NCI-H345 treated with DMSO at 0.1 percent for 48 hours (cell line): ENCODE measurements around the gene PDZD4.

ENCODE experiments used
- DNase-seq: peaks from one replicate; lab custom pipeline; 2025; ENCODE audit not compliant: unreplicated experiment; lab: John Stamatoyannopoulos, UW

The PDZD4 gene

DNA sequence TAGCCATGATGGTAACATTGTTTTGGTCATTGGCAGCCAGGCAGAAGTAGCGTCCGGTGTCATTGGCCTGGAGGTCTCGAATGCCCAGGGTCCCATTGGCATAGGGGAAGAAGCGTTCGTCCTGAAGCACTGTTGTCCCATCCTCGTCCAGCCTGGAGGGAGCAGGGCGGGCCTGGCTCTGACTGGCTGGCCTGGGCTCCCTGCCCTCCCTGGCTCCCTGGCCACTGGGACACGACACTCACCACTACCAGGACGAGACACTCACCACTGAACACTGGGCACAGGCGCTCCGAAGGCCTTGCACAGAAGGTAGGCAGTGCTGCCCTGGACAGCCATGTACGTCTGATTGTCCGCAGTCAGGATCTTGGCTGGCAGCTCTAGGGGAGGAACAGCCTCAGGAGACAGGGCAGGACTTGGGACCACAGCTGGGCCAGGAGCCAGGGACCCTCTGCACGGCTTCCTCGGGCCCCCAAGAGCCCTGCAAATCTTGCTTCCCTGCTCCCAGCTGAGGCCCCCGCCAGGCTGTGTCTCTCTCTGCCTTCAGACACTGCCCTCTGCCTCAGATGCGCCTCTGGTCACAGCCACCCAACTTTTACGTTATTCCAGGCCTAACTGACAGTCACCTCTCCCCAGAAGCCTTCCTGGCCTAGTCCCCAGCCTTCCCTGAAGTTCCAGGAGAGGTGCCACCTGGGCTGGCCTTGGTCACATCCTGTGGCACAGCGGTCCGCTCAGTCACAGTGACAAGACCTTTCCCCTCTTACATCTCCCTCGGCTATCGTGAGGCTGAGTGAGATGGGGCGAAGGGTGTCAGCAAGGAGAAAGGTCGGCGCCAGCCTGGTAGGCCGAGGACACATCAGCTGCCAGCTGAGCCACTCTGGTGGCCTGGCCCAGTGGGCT is 38.5 kb upstream of the PDZD4 start:
- DNase-seq: no peak

DNA sequence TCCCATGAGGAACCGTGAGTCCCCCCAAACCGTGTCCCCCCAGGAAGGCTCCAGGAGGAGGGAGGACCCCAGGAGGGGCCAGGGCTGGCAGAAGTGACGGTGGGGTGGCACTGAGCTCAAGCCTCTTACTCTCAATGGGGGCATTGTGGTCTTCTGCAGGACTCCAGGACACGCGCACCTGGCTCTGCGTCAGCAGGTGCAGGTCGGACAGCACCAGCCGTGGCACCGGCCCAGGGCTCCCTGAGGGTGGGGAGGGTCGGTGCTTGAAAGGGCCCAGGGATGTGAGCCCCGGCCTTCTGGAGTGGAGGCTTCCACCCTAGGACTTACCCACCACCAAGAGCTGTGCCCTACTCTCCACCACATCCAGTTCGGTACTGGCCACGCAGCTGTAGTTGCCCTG is 37.3 kb upstream of the PDZD4 start:
- DNase-seq: no peak

DNA sequence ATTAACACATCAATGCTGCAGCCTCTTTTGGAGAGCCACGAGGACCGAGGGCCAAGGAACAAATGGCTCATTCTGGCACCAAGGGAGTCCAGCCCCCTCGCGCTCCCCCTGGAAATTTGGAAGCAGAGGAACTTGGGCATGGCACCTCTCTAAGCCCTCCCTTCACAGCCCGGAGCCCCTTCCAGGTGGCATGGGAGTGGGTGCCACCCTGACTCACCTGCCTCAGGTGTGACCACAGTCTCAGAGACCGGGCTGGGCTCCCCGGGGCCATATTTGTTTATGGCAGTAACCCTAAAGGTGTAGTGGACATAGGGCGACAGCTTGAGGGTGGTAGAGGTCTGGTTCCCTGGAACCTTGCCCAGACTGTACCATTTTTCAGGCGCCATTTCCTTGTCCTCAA is 36.8 kb upstream of the PDZD4 start:
- DNase-seq: no peak

- no peak for DNase-seq
These were observed 36.1 kb upstream of the PDZD4 start for GRCh38 chrX:153866302-153867019.

- DNase-seq: no peak
These were observed 35.3 kb upstream of the PDZD4 start for GRCh38 chrX:153865685-153866084.

DNA sequence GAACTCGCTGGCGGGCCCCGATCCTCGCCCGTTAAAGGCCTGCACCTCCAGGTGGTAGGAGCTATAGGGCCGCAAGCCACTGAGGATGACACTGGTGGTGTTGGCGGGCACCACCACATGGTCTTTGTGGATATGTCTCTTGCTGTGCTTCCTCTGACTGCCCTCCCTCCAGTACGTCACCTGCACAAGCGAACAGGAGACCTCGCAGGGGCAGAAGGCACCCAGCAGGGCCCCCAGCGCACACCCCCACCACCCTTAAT is 34.9 kb upstream of the PDZD4 start:
- DNase-seq: no peak

GRCh38 chrX:153864561-153865320 is 34.4 kb upstream of the PDZD4 start:
- no peak for DNase-seq

GRCh38 chrX:153864101-153864500 is 33.8 kb upstream of the PDZD4 start:
- no peak for DNase-seq

GRCh38 chrX:153863251-153863991 is 33.1 kb upstream of the PDZD4 start:
- no peak for DNase-seq

DNA sequence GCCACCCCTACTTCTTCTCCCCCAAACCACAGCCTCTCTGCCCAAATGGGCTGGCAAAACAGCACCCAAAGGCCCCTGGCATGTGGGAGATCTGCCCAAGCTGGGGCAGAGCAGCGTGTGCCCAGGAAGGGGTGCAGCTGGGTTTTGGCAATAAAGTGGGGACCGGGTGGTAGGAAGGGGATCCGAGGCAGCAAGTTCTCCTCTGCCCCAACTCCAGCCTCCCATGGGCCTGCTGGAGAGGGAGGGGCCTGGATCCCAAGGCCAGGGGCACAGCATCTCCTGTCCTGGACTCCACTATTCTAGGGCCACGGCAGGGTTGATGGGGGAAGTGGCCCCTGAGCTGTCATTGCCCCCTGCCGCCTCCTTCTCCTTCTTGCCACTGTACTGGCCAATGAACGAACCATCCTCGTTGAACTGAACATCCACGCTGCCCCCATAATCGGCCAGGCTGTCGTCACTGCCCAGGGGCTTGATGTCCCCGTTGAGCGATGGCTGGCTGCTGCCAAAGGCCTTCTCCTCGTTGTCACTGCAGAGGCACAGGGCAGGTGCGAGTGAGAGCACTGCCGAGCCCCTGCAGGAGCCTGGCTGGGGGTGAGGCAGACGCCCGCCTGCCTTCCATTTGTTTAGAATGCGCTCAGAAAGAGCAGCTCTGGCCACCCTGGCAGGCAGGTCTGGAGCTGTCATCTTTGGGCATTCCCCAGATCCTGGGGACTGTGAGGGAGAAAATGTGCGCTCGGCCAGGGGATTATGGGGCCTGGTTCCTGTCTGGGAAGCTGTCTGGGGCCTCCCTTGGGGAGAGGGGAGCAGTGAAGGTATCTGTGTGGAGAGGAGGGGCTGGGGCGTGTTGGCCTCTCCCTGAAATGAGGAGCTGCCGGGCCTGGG is 32.3 kb upstream of the PDZD4 start:
- DNase-seq: no peak

DNA sequence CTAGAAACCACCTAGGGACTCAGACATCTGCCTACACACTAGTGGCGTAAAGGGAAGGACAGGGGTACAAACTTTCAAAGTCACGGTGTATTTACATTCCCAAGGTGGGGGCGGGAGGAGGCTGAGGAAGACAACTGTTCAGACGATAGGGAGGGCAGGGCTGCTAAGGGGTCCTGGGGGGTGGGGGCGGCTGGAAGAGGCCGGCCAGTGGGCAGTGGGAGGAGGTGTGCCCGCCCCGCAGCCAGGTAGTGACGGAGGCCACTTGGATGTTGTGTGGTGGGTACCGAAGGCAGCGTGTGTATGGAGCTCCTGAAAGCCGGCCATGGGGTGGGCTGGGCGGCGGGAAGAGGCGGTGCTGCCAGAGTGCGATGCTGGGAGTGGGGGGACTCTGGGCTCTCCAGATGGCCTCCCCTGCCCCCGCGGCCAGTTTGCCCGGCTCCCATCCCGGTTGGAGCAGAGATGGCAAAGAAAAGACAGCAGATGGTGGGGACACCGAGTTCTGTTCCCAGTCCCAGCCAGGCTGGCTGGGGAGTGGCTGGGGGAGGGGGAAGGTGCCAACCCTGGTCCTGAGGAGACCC is 31.5 kb upstream of the PDZD4 start:
- DNase-seq: no peak

- no peak for DNase-seq
These were observed 30.8 kb upstream of the PDZD4 start for GRCh38 chrX:153861151-153861550.

DNA sequence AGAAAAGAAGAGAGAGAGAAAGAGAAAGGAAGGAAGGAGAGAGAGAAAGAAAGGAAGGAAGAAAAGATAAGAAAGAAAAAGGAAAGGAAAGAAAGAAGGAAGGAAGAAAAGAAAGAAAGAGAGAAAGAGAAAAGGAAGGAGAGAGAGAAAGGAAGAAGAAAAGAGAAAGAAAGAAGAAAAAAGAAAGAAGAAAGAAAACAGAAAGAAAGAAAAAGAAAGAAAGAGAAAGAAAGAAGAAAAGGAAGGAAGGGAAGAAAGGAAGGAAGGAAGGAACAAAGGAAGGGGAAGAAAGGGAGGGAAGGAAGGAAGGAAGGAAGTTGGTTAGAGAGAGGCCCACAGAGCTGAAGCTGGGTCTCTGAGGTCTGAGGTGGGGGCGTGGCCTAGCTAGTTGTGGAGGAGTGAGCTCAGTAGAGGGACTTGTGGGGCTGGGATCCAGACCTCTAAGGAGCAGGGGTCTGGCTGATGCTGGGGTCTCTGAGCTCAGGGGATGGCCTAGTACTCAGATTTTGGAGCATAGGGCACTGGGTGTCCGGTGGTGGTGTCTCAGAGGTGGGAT is 27.1 kb upstream of the PDZD4 start:
- no peak for DNase-seq

DNA sequence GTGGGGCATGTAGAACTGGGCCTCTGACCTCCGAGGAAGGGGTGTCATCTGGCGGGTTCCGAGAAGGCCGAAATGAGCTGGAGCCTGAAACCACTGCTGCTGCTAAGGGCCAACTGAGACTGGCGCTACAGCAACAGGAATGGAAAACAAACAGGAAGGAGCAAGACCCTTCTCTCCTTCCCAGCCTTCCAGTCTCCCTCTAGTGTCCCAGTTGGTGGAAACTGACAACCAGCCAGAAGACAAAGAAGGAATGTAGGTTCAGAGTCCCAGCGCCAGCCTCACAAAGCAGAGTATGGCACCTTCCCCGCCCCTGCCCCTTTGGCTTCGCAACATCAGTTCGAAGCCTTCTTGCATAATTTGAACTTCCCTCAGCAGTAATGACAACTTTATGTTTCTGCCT is 24.4 kb upstream of the PDZD4 start:
- no peak for DNase-seq

- DNase-seq: no peak
These were observed 23.5 kb upstream of the PDZD4 start for GRCh38 chrX:153853902-153854267.

GRCh38 chrX:153853180-153853901 is 23.0 kb upstream of the PDZD4 start:
- no peak for DNase-seq

- no peak for DNase-seq
These were observed 21.6 kb upstream of the PDZD4 start for GRCh38 chrX:153851981-153852380.

- no peak for DNase-seq
These were observed 18.0 kb upstream of the PDZD4 start for GRCh38 chrX:153848325-153848724.

- DNase-seq: no peak
These were observed 15.5 kb upstream of the PDZD4 start for GRCh38 chrX:153845842-153846241.
